NOMO-1 treated with DMSO at 0.1 percent for 48 hours (cell line): ENCODE data around the gene DHCR24.
"Not testable (repeated sequence)": the region's sequence is repeated elsewhere in the genome, so short reads cannot be mapped to it uniquely, and the experiment has no call there.

Experiments
- DNase-seq: peaks from one replicate; lab custom pipeline; 2025; ENCODE audit not compliant: unreplicated experiment; lab: John Stamatoyannopoulos, UW

Gene DHCR24

GRCh38 chr1:54886724-54887664, at the start of gene DHCR24:
DHCR24 (minus strand) TSS chr1:54887195; CDS start chr1:54887119, 76 bp downstream.
- peak; percentile 85 for DNase-seq

GRCh38 chr1:54936791-54937190, 49.8 kb upstream of the DHCR24 start:
- no peak for DNase-seq

DNA sequence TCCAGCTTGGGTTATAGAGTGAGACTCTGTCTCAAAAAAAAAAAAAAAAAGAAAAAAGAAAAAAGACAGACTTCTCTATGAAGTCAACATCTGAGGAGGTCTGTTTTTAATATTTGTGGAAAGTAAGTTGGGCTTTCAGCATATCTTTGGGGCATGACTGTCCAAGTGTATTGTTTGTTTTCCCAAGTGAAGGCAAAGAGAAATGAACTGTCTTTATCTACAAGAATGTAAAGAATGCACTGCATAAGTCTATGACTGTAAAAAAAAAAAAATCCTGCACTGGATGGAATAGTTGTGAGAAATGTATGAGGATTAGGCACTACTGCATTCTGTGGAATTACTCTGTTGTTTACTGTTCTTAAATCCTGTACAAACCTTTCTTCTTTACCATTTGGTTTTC, 47.9 kb upstream of the DHCR24 start:
- no peak for DNase-seq

DNA sequence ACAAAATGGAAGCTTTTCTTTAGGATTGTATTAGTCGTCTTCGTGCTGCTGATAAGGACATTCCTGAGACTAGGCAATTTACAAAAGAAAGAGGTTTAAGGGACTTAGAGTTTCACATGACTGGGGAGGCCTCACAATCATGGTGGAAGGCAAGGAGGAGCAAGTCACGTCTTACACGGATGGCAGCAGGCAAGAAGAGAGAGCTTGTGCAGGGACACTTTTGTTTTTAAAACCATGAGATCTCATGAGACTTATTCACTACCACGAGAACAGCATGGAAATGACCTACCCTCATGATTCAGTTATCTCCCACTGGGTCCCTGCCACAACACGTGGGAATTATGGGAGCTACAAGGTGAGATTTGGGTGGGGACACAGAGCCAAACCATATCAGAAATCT, 47.1 kb upstream of the DHCR24 start:
- DNase-seq = not testable (repeated sequence)

- no peak for DNase-seq
Measured at GRCh38 chr1:54931275-54931840, 44.4 kb upstream of the DHCR24 start.

- DNase-seq = no peak
Measured at GRCh38 chr1:54929700-54930099, 42.7 kb upstream of the DHCR24 start.

DNA sequence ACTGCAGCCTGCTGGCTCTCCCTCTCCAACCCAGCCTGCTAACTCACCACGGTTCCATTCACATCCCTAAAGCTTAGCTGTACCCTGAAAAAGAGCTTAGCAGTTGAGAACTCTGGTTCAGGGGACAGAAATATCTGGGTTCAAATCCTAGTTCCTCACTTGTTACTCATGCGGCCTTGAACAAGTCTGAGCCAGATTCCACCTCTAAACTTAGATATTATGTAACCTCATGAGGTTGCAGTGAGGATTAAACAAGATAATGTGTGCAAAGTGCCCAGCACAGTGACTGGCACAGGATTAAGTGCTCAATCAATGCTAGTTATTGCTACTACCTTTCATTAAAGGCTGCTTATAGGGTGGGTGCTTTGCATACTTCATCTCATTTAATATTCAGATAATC, 41.3 kb upstream of the DHCR24 start:
- no peak for DNase-seq

DNA sequence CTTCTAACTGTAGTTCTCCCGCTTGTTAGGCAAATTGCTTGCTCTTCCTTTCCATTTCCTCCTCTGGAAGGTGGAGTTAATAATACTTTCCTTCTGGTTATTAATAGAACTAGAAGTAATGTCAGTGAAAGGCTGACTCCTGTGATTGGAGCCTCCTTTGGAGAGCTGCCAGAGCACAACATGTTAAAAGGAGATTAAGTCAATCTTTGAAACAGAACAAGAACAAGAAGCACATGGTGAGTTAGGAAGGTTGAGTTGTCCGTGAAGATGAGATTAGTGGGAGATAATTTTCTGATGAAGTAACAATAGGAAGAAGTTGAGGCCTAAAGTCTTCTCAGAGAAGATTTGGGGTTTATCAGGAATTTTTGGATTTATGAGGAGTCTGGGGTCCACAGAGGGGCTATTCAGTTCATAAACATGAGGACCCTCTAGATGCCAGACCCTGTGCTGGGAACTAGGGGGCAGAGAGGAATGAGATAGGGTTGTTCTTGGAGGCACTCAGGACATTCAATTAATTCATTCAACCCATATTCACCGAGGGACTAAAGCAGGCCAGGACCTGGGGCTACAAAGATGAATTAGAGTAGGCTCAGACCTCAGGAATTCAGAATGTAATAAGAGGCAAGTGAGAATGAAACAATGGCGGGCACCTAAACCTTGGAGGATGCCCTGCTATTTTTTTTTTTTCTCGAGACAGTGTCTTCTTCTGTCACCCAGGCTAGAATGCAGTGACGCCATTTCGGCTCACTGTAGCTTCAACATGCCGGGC, 40.7 kb upstream of the DHCR24 start:
- DNase-seq = no peak

GRCh38 chr1:54926970-54927369, 40.0 kb upstream of the DHCR24 start:
- no peak for DNase-seq

DNA sequence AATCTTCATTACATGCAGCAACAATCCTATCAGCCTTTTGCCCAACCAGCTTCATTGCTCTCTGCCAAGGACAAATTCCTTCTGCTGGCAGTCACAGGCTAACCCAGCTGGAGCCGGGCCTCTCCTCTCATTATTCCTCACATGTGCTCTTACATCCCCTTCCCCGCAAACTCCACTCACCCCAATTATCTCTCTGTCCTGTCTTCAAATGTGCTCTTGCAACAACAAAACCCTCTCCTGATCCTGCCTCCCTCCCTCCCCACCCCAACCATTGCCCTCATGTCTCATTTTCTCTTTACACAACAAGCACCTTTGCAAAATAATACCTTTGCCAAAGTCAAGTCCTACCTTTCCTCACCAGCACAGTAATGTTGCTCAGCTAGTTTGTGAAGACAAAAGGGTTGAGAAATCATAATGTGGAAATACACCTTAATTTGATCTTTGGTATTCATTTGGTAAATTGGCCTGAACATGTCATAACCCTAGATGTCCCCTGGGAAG, 36.0 kb upstream of the DHCR24 start:
- DNase-seq = no peak

DNA sequence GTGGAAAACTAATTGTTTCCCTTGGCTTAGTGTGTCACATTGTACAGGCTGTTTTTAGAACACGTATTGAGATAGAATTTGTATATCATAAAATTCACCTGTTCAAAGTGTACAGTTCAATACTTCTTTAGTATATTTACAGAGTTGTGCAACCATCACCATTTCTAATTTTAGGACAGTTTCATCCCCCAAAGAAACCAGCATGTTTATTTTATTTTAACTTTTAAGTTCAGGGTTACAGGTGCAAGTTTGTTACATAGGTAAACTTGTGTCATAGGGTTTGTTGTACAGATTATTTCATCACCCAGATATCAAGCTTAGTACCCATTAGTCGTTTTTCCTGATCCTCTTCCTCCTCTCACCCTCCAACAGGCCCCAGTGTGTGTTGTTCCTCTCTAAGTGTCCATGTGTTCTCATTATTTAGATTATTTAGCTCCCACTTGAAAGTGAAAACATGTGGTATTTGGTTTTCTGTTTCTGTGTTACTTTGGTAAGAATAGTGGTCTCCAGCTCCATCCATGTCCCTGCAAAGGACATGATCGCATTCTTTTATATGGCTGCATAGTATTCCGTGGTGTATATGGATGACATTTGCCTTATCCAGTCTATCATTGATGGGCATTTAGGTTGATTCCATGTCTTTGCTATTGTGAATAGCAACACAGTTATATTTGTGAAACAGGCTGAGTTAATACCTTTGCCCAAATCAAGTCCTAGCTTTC, 35.2 kb upstream of the DHCR24 start:
- no peak for DNase-seq

GRCh38 chr1:54919367-54920359, 32.7 kb upstream of the DHCR24 start:
- no peak for DNase-seq

GRCh38 chr1:54911076-54911475, 24.1 kb upstream of the DHCR24 start:
- DNase-seq = not testable (repeated sequence)

DNA sequence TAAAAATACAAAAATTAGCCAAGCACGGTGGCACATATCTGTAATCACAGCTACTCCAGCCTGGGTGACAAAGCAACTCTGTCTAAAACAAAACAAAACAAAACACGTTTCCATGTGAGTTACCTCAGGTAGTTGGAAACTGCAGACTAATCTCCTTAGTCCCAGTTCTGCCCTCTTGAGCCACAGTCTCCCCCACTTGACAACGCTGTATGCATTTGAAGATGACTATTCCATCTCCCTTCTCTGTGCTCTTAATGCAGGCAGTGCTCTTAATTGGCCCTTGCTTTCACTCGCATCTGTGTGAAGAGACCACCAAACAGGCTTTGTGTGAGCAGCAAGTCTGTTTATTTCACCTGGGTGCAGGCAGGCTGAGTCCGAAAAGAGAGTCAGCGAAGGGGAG, 19.6 kb upstream of the DHCR24 start:
- no peak for DNase-seq

DNA sequence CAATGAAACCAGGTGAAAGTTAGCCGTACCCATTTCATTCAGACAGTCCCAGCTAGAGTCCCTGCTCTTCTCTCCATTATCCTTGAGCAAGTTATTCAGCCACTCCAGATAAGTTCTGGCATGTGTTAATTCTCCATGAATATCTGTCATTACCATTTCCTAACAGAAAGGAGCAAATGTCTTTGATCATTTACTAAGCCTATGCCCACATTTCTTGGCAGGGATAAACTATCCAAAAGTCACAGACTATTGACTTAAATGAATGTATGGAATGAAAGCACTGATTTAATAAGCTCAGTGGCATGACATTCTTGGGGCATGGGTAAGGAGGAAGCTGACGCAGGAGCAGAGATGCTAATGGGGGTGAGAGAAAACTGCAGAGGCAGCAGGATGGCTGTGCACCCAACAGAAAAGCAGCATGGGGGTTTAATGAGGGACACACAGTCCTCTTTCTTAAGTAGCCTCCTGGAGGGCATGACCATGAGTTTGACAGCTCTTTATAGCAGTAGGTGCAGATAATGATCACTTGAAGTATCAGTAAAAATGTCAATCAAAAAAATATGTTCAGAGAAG, 17.6 kb upstream of the DHCR24 start:
- DNase-seq = no peak

DNA sequence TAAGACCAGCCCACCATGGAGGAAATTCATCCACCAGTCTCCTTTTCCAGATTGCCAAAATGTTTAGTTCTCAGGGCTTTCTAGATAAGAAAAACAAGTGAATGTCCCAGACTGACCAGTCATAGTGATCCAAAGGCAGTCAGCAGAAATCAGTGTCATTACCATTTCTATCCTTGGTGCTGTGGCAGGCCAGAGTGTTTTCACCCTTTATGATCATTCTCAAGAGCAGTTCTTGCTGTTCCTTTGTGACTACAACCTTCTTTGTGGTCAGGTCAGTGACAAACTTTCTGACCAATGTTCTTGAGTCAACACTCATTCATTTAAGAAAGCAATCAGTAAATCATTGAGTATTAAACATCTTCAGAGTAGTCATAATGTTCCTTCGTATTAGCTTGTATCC, 7.3 kb upstream of the DHCR24 start:
- DNase-seq = no peak

- no peak for DNase-seq
Measured at GRCh38 chr1:54892586-54892985, 5.6 kb upstream of the DHCR24 start.

- no peak for DNase-seq
Measured at GRCh38 chr1:54889132-54889725, 2.2 kb upstream of the DHCR24 start.
